Fibroblast of gingiva (primary cell): Measurements from ENCODE around the gene LMAN1L.
A peak's percentile ranks its signal among the peaks of the same experiment; 100 is the strongest.

Experiments used
- DNase-seq: peaks from one replicate; pipeline ENCODE4 v3.0.0-alpha.2; 2011; ENCODE audit warnings: low read depth

LMAN1L gene

DNA sequence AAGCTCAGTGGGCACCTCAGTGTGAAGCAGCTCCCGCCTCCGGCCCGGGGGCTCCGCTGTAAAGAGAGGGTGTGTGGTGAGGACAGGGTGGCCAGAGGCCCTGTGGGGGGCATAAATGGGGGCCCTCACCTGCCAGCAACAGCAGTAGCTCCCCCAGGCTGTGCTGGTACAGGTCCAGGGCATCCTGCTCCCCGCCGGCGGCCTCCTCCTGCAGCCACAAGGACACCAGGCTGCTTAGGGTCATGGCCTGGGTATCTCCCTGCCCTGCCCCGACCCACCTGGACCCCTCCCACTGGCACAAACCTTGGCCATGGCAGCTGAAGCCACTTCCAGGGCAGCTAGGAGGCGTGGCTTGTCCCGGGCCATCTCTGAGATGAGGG lies 25.5 kb downstream of the LMAN1L start:
- DNase-seq: no peak

DNA sequence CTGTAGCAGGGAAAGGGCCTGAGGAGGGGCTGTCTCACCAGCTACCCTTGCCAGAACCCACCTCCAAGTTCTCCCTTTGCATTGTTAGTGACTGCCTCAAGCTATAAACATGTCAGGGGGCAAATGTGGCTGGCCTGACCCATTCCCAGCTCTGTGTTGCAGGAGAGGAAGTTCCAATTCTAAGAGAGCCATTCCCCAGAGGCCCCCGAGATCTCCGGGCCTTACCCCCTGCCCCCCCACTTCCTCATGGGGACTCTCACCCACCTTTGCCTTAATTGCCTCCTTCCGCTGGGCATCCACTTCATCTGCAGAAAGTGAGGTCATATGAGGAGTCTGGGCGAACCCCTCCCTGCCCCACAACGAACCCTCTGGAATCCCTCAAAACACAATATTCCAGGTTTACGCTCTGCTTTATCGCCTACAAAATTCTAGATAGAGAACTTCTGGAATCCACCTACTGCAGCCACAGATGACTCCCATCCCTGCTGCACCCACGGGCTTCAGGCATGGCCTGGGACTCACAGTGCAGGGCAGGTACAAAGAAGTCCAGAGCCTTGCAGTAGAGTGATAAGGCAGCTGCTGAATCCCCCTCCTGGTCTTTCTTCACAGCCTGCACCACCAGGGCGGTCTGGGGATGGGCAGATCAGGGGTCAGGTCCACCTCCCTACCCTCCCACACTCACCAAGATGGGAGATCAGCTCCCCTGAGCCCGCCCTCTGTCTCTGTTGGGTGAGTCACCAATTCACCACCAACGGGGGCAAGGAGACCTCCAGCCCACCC lies 26.3 kb downstream of the LMAN1L start:
- DNase-seq: no peak

DNA sequence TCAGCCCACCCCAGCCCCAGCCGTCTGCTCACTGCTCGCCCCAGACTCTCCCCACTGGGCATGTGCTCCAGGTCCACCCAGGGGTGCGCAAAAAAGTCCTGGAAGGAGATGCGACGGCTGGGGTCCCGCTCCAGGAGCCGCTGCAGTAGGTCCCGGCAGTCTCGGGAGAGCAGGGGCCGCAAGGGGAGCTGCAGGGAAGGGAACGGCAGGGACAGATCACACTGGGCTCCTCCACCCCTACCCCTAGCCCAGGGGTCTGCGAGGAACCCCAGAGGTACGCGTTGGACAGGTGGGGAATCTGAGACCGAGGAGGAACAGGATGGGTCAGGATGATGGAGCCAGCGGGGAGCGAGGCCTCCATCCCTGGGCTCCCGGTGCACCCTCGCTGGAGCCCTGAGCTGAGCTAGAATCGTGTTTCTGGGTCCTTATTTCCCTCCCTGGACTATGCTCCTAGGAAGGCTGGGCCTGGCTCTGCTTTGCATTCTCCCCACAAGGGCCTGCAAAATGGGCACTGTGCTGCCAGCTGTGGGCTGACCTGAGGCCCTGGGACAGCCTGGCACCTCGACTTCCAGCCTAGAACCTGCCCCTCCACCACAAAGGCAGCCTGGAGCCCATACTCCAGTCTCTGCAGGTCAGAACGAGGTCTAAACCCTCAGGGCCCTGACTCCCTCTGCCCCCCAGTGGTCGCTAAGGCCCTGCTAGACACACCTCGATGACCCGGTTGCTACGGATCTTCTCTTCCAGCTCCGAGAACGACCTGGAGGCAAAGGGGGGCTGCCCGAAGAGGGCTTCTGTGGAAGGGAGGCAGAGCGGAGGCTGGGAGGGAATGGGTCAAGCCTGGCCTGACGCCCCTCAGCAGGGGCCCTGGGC lies 27.1 kb downstream of the LMAN1L start:
- no peak for DNase-seq

GRCh38 chr15:74840851-74841775 lies 28.5 kb downstream of the LMAN1L start:
- DNase-seq: no peak

DNA sequence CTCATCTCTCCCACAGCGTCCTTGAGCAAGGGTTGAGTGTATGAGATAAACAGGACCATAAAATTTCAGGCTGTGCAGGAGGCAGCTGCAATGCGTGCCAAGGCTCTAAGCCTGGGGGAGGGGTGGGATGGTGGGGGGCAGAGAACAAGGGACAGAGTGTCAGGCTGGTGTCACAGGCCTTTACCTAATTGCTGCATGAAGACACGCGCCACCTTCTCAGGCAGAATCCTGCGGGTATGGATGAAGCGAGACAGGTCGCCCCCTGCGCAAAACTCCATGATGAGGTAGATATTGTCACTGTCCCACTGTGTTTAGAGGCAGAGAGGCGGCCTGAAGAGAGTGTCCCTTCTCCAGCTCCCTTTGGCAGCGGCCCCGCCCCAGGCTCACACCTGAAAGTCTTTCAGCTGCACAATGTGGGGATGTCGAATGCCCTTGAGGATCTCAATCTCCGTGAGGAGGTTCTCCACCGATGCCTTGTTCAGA lies 29.3 kb downstream of the LMAN1L start:
- DNase-seq: no peak

- peak; percentile 82 for DNase-seq
These were observed 30.2 kb downstream of the LMAN1L start, which contains the start of gene ULK3 for GRCh38 chr15:74842581-74843444. TSS of gene ULK3 (minus strand) at chr15:74843156. CDS start at chr15:74843105, 51 bp downstream.

DNA sequence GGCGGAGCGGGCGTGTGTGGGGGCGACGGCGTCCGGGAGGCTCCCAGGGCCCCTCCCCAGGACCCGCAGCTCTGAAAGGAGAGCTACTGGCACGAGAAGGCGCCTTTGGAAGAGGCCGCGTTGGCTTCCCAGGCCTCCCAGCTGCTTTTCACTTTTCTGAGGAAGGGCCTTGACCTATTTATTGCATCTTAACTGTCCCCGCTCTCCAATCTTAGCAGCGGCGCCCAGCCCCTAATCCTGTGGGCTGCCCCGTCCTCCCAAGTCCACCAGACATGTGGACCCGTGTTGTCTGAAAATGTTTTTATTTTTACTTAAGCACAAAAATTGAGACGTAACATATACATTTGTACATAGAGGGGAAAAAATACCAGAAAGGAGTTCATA lies 30.8 kb downstream of the LMAN1L start:
- no peak for DNase-seq

DNA sequence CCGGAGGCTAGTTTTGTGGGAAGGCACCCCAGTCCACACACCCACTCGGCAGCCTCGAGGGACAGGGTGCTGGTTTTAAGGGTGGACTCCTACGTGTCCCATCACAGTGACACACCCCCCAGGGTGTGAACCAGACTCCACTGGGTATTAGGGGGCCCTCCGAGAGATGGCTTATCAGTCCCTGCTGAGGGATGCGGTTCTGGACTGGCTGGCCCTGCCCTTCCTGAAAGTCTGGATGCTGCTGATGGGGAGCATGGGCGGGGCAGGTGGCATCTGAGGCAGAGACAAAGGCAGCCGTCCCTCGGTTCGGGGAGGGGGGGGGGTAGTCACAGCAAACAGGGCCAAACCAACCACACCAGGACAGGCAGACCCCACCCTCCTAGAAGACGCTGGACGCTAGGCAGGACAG lies 31.3 kb downstream of the LMAN1L start:
- no peak for DNase-seq

DNA sequence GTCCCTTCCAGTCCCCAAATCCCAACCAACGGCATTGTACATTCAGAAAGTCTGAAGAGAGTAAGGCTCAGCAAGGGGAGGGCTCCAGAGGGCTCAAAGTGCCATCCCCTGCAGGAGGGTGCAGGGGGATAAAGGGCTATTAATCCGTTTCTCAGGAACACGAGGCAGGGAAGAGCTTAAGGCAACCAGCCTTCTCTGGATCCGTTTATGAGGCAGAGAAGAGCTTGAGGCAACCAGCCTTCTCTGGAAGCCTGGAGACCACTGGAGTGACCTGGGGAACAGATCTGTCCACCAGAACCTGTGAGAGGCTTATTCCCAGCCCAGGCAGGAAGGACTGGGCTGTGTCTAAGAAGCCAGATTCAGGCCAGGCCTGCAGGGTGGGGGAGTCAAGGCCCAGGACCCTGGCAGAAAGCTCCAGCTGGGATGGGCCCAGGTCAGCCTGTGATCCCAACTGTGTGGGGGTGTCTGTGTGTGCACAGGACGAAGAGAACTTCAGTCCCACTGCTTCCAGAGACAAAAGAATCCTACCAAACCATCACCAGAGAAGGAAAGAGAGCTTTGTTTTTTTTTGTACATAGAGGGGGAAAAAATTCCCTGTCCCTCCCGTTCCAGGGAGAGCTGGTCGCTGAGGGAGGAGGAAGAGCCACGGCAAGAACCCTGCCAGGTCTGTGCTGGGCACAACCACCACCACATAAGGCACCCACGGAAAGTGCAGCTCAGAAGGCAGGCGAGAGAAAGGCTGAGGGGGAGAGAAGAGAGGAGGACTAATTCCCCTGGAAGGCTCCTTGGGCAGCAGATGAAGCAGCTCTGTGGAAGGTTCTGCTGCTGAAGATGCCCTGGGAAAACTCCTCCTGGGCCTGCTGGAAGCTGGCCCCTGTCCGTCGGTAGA lies 31.9 kb downstream of the LMAN1L start:
- no peak for DNase-seq

DNA sequence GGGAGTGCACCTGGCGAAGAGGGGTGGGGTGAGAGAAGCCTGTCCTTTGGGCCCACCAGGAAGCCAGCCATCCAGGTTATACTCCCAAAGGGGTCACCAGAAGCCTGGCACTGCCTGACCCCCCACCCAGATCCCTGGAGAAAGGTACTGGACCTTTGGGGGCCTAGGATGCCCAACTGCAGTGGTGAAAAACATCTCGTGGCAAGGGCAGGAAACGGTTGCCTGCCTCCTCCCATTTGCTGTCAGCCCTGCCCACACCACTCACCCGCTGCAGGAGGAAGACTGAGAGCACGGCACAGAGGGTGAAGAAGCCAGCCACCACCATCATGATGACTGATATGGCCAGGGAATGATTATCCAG lies 32.6 kb downstream of the LMAN1L start:
- DNase-seq: no peak

GRCh38 chr15:74845581-74845980 lies 32.9 kb downstream of the LMAN1L start:
- DNase-seq: no peak

GRCh38 chr15:74847432-74847831 lies 34.8 kb downstream of the LMAN1L start:
- DNase-seq: no peak

DNA sequence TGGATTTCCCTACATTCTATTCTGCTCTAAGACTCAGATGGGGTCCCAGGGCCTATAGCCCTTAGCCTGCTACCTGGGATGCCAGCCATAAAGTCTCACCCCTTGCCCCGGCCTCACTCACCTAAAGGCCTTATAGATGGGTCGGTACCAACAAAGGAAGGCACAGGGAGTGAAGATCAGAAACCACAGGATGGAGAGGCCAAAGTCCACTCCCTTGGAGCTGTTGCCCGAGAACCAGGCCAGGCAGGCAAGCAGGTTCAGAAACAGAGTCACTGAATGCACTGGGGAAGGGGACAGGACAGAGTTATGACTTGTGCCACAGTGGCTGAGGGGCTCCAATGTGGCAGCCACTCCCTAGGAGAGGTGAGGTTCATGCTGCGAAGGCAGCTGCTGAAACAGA lies 37.8 kb downstream of the LMAN1L start:
- no peak for DNase-seq

DNA sequence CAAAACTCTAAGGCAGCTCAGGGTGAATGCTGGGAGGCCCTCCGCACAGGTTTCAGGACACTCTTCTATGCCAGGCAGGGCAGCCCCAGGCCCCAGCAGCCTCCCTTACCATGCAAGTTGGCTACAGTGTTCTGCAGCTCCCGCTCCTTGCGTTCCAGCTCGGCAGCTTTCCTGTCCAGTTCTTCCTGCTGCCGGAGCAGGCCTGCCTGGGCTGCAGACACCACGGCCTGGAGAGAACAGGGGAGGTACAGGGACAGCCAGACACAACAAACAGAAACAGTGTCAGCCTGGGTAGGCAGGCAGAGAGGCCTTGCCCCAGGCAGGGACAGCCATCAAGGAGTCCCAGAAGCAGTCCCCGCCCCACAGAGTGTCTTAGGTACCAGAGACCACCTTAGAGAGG lies 39.3 kb downstream of the LMAN1L start:
- no peak for DNase-seq

DNA sequence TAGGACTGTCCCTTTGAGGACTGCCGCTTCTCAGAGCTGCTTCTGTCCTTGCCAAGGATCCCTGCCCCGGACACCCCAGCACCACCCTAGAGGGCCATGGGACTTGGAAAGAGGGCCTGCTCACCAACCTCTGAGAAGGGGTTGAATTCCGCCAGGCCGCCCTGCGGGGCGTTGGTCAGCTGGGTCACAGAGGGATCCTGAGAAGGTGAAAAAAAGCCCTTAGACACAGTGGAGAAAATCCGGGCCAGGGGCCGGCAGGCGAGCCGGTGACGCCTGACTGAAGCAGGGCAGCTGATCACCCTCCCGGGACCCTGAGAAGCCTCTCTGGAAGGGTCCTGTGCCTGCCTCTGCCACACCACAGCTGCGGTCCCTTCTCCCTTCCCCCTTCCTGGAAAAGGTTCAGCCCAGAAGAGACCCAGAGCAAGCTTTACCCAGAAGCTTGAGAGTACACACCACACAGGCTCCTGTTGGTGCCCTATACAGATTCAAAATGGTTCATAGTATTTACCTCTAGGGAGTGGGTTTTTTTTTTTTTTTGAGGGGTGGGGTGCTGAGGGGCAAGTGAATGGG lies 41.9 kb downstream of the LMAN1L start:
- DNase-seq: no peak

GRCh38 chr15:74855857-74856256 lies 43.2 kb downstream of the LMAN1L start:
- no peak for DNase-seq

- DNase-seq: no peak
These were observed 43.9 kb downstream of the LMAN1L start for GRCh38 chr15:74856537-74856936.

DNA sequence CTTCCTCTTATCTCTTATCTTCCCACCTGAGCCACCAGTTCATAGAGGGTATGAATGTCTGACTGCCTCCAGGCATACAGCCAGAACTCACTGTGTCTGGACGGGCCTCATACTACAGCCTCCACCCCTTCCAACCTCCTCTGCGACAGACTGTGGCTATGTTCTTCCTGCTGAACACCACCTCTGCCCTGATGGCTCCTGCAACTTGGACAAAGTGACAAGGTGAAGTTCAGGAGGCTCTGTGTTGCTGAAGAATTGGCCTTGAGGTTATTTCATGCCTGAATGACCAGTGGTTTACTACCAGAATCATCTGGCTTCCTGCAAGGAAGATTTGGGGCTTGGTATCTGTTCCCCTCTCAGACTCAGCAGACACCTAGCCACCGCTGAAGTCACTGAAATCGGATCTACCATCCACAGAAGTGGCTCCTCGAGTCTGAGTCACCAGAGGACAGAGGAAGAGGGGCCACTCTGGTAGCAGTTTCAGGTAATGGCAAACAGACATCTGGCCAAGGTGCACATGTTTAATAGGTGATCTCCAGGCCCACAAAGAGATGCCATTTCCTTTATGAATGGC lies 44.5 kb downstream of the LMAN1L start:
- DNase-seq: no peak

DNA sequence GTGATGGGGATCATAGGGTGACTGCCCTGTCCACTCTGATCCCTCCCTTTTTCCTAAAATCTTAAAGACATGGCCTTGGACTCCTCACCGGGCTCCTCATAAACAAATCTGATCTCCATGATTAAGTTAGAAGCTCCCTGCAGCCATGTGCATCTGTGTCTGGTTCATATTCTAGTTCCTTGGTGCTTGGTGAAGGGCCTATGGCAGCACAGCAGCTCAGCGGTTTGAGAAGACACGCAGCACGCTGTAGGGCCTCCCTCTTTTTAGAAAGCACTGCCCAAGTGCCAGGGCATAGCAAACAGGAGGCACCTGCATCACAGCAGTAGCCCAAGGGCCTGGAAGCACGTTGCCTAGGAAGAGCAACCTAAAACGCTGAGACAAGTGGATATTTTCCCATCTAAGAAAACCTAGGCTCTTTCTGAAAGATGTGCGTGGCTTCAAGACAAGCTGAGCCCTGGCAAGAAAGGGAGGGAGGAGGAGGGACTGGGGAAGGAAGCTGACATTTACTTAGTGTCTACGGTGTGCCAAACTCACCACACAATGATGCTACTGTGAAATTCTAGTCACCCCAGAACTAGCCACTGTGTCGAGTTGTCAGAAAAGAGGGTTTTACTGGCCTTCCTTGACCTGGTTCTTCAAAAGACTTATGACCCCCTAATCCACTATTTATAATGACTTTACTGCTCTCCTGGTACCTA lies 45.2 kb downstream of the LMAN1L start:
- no peak for DNase-seq
